Lower lobe of right lung (tissue), 2 donors: ENCODE data around the gene NPW. TPM values are rescaled to one million over a fixed set of nuclear protein-coding genes. Genes with fewer than 3 reads are reported as not detected.

Experiments used
- ATAC-seq, 2 donors: fragments of 200-7000 bp; cut with Tn5 transposase; one replicate each; pipeline ENCODE4 v1.9.1; 2020 to 2022; ENCODE audit warnings: mild to moderate bottlenecking in 2 of 2, moderate library complexity in 2 of 2
- DNase-seq: peaks from one replicate; pipeline ENCODE4 v3.0.0-alpha.2; 2020
- H3K27ac ChIP-seq: fragments of 200-600 bp; one replicate; pipeline ENCODE4 v1.8.0; 2022
- H3K27me3 ChIP-seq: fragments of 200-600 bp; one replicate; pipeline ENCODE4 v1.8.0; 2022; ENCODE audit warnings: low read depth
- H3K36me3 ChIP-seq: fragments of 200-600 bp; one replicate; pipeline ENCODE4 v1.8.0; 2022; ENCODE audit warnings: mild to moderate bottlenecking
- H3K4me1 ChIP-seq: fragments of 200-600 bp; one replicate; pipeline ENCODE4 v1.8.0; 2022
- H3K4me3 ChIP-seq: fragments of 200-600 bp; one replicate; pipeline ENCODE4 v1.8.0; 2022; ENCODE audit warnings: mild to moderate bottlenecking
- H3K9me3 ChIP-seq: fragments of 200-600 bp; one replicate; pipeline ENCODE4 v1.8.0; 2022
- CTCF ChIP-seq: fragments of 200-600 bp; IDR thresholded peaks from one replicate; pipeline ENCODE4 v1.8.0; 2022; ENCODE audit warnings: antibody characterized with exemption, mild to moderate bottlenecking
- intact Hi-C: fragments of 100-400 bp; cut with DNase I; formaldehyde crosslinking; loops from one replicate; pipeline ENCODE4 v1.11.0; 2022
- total RNA-seq: library from RNA; stranded (reverse); fragmentation: NEBNext Ultra II Directional; extraction: Animal tissue kit (Norgen Biotek cat#: 25700); gene quantifications from one replicate; pipeline ENCODE4 v1.2.1, GENCODE V29; 2021
- donor health status: DM: no; HTN: yes; CAD: no; lungs with severe emphysema.

NPW gene
- total RNA-seq, 1 donor from 2014 or later = not detected

- intact Hi-C loops = no loop called here
- no peak for ATAC-seq
- H3K27ac ChIP-seq = no peak overlapping the region
- H3K9me3 ChIP-seq = no peaks in the 10 kb centered on the region
- TF ChIP-seq CTCF = peak; percentile 28
- no peak overlapping the region for H3K4me3 ChIP-seq
- DNase-seq = no peak
- H3K36me3 ChIP-seq = no peaks in the 10 kb centered on the region
- H3K4me1 ChIP-seq = peaks cover 12% of the 10 kb centered on the region
- peaks cover 45% of the 10 kb centered on the region for H3K27me3 ChIP-seq
These were observed 3.1 kb upstream of the NPW start for GRCh38 chr16:2016407-2016922.

GRCh38 chr16:2019921-2020831 is 591 bp downstream of the NPW start:
- DNase-seq = no peak
- intact Hi-C loops = loop anchor here (10.0 kb wide), 1 partner anchor 125 kb away; the partner anchor contains the start of gene RAB26
- H3K4me3 ChIP-seq = no peak overlapping the region

DNA sequence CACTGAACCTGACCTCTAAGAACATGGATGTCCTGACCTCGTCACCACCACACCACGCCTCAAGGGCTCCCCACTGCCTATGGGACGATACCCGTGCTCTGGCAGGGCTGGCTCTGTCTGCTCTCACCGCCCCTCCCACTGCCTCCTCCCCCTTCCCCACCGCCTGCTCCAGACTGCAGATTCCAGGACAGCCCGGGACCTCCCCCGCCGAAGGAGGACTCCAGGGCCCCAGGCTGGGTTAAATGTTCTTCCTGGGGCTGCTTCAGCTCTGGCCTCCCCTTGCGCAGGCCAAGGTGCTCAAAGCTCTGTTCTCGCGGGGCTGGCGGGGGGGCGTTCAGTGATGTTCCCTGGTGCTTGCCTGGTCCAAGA is 3.1 kb downstream of the NPW start:
- peaks cover 54% of the 10 kb centered on the region for H3K4me1 ChIP-seq
- no peak for TF ChIP-seq CTCF
- peak overlapping the region; percentile 53 for H3K4me3 ChIP-seq
- H3K36me3 ChIP-seq = no peaks in the 10 kb centered on the region
- intact Hi-C loops = loop anchor here (10.0 kb wide), 1 partner anchor 122 kb away; the partner anchor contains the start of gene RAB26
- DNase-seq (no peak), ATAC-seq (peak; percentile 10 to 29)
- H3K27me3 ChIP-seq = peaks cover 48% of the 10 kb centered on the region
- H3K27ac ChIP-seq = peak overlapping the region; percentile 85
- H3K9me3 ChIP-seq = no peaks in the 10 kb centered on the region

More at GRCh38 chr16:2019921-2020831, 591 bp downstream of the NPW start:
- Histone ChIP-seq H3K36me3 (no peaks in the 10 kb centered on the region), H3K4me1 (peaks cover 36% of the 10 kb centered on the region), H3K9me3 (no peaks in the 10 kb centered on the region), H3K27ac (no peak overlapping the region), H3K27me3 (peaks cover 49% of the 10 kb centered on the region)
- no peak for ATAC-seq
- TF ChIP-seq CTCF = no peak

DNA sequence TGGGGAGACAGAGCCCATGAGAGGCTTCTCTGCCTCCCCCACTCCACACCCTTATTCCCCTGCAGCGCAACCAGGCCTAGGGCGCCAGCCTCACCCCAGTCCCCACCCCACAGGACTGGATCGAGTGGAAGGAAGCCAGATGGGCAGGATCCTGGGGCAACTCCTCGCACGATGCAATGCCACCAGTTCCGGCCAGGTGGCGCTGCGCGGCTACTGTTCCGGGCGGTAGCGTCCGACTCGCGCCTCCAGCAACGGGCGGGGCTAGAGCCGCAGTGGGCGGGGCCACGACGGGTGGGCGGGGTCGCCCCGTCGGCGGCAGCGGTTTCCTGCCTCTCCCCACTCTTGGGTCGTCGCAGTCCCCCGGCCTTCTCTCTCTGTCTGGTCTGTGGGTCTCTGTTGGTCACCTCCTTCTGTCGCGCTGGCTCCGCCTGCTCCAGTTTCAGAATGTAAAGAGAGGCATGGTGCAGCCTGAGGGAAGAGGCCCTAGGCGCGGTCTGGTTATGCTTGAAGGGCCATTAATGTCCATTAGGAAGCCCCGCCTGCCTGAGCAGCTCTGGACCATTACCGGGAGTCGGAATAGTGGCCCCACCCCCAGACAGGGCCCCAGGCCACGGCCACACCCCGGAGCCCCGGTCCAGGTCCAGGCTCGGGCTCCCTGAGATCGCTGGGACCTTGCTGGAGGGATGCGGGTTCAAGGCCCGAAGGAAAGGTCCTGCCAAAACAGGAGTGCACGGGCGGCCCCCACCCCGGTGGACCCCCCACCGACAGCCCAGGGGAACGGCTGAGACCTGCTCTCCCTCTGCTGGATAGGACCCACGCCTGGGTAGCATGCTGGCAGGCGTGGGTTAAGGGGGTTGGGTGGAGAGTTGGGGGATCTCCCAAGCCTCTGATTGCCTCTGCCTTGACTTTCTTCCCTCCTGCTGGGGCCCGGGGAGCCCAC is 3.8 kb downstream of the NPW start:
- Histone ChIP-seq H3K4me3 (peak overlapping the region; percentile 53), H3K27me3 (peaks cover 41% of the 10 kb centered on the region), H3K4me1 (peaks cover 61% of the 10 kb centered on the region), H3K9me3 (no peaks in the 10 kb centered on the region), H3K36me3 (no peaks in the 10 kb centered on the region), H3K27ac (peak overlapping the region; percentile 85)
- TF ChIP-seq CTCF = peak; percentile 98
- DNase-seq (peak; percentile 95), ATAC-seq (peak; percentile 94 to 96)
- intact Hi-C loops = loop anchor here (10.0 kb wide), 1 partner anchor 121 kb away; the partner anchor contains the start of gene RAB26

GRCh38 chr16:2024032-2024420 is 4.4 kb downstream of the NPW start:
- Histone ChIP-seq H3K4me3 (peak overlapping the region; percentile 53), H3K27me3 (peaks cover 36% of the 10 kb centered on the region), H3K36me3 (no peaks in the 10 kb centered on the region), H3K9me3 (no peaks in the 10 kb centered on the region), H3K27ac (peak overlapping the region; percentile 85), H3K4me1 (peaks cover 67% of the 10 kb centered on the region)
- no peak for TF ChIP-seq CTCF
- no peak for ATAC-seq
- no peak for DNase-seq
- intact Hi-C loops = loop anchor here (10.0 kb wide), 1 partner anchor 121 kb away; the partner anchor contains the start of gene RAB26
